Lower leg skin (tissue), 4 donors: ENCODE data around the gene PCDHGA9. TPM values are rescaled to one million over a fixed set of nuclear protein-coding genes. Genes with fewer than 3 reads are reported as not detected.

Experiments used
- DNase-seq, 2 donors: peaks; one replicate each; pipeline ENCODE4 v3.0.0-alpha.2; 2019; ENCODE audit warnings: low spot score in 2 of 2
- H3K4me3 ChIP-seq: fragments of 200-600 bp; sonication (generic); 2 replicates; pipeline ENCODE4 v1.5.1; 2017; ENCODE audit warnings: mild to moderate bottlenecking, low read depth; ENCODE audit not compliant: poor library complexity, severe bottlenecking
- POLR2A ChIP-seq, 2 donors: fragments of 450-650 bp; IDR thresholded peaks; one replicate each; pipeline ENCODE4 v1.6.1; 2016 to 2017; ENCODE audit warnings: antibody characterized with exemption in 2 of 2, mild to moderate bottlenecking in 1 of 2, moderate library complexity in 1 of 2
- WGBS, 2 donors: methylation state at CpG; one replicate each; pipeline ENCODE4 v1.1.5; 2018; 5-methylcytosine and 5-hydroxymethylcytosine counted together
- intact Hi-C: fragments of 100-400 bp; cut with DNase I; formaldehyde crosslinking; loops from one replicate; pipeline ENCODE4 v1.15.0; 2023; ENCODE audit warnings: low total_unique reads
- total RNA-seq, 4 donors: library from RNA; depleted of rRNA; stranded (reverse); fragments of >200 nt; gene quantifications; one replicate each; pipeline ENCODE4 v1.1.0, GENCODE V29; 2016
- TF ChIP-seq, protein P1 (sequence below), 3 donors: fragments of 450-650 bp; IDR thresholded peaks; one replicate each; pipeline ENCODE4 v1.5.1; 2016; ENCODE audit warnings: antibody characterized with exemption in 3 of 3, mild to moderate bottlenecking in 3 of 3, moderate library complexity in 2 of 3

PCDHGA9 gene
- total RNA-seq, 4 donors from 2014 or later, result 5.6 to 8.2 (median 6.3) TPM

DNA sequence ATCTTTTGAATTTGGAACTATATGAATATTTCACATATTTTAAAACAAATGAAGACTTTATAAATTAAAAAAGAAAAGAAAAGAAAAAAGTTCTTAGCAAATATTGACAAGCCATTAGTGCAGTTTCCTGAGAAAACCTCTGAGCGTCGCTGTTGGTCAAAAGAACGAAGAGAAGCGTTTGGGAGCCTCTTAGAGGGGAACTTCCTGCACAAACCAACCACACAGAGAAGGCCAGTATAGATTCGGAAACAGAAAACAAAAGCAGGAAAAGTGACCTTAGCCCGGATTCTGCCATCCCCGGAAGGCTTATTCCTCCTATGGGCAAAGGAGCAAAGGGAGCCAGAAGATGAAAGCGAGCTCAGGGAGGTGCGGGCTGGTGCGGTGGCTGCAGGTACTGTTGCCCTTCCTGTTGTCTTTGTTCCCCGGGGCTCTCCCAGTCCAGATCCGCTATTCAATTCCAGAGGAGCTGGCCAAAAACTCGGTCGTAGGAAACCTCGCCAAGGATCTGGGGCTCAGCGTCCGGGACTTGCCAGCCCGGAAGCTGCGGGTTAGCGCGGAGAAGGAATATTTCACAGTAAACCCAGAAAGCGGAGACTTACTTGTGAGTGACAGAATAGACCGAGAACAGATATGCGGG is 42.7 kb upstream of the PCDHGA9 start, which contains the start of gene PCDHGB2:
TSS of gene PCDHGB2 (plus strand) at position 205 of the 637 bp plus-strand sequence. CDS start at position 347, 142 bp downstream.
- 19 to 22% methylated on average over 24 of the region's 24 CpGs for WGBS, 2 donors
- DNase-seq, result no peak
- intact Hi-C loops, result no loop called here
- no peak for TF ChIP-seq POLR2A (IDR thresholded peaks at IDR 0.05)
- TF ChIP-seq, protein P1, sequence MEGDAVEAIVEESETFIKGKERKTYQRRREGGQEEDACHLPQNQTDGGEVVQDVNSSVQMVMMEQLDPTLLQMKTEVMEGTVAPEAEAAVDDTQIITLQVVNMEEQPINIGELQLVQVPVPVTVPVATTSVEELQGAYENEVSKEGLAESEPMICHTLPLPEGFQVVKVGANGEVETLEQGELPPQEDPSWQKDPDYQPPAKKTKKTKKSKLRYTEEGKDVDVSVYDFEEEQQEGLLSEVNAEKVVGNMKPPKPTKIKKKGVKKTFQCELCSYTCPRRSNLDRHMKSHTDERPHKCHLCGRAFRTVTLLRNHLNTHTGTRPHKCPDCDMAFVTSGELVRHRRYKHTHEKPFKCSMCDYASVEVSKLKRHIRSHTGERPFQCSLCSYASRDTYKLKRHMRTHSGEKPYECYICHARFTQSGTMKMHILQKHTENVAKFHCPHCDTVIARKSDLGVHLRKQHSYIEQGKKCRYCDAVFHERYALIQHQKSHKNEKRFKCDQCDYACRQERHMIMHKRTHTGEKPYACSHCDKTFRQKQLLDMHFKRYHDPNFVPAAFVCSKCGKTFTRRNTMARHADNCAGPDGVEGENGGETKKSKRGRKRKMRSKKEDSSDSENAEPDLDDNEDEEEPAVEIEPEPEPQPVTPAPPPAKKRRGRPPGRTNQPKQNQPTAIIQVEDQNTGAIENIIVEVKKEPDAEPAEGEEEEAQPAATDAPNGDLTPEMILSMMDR (IDR thresholded peaks at IDR 0.05), result no peak
- H3K4me3 ChIP-seq, result no peak within 1 kb of the TSS

- DNase-seq, result no peak
- intact Hi-C loops, result no loop called here
- no peak overlapping the region for H3K4me3 ChIP-seq
- 31 to 44% methylated on average over 15 of the region's 15 CpGs for WGBS, 2 donors
- TF ChIP-seq, protein P1 (IDR thresholded peaks at IDR 0.05), result no peak
- TF ChIP-seq POLR2A (IDR thresholded peaks at IDR 0.05), result no peak
Observed at GRCh38 chr5:141360685-141361084, 41.9 kb upstream of the PCDHGA9 start.

GRCh38 chr5:141362719-141363118 is 39.9 kb upstream of the PCDHGA9 start:
- no peak overlapping the region for H3K4me3 ChIP-seq
- DNase-seq, result no peak
- intact Hi-C loops, result no loop called here
- TF ChIP-seq, protein P1 (IDR thresholded peaks at IDR 0.05), result no peak
- no peak for TF ChIP-seq POLR2A (IDR thresholded peaks at IDR 0.05)

- intact Hi-C loops, result no loop called here
- TF ChIP-seq, protein P1 (IDR thresholded peaks at IDR 0.05), result no peak
- no peak for TF ChIP-seq POLR2A (IDR thresholded peaks at IDR 0.05)
- peak in 1 of 2 donors; percentile 74 for DNase-seq
- 14 to 17% methylated on average over 28 to 34 of the region's 34 CpGs for WGBS, 2 donors
- no peak within 1 kb of the TSS for H3K4me3 ChIP-seq
Observed at GRCh38 chr5:141363952-141364660, 38.5 kb upstream of the PCDHGA9 start, which contains the start of gene PCDHGA5. TSS of gene PCDHGA5 (plus strand) at chr5:141364162. CDS start at chr5:141364331, 169 bp downstream.

DNA sequence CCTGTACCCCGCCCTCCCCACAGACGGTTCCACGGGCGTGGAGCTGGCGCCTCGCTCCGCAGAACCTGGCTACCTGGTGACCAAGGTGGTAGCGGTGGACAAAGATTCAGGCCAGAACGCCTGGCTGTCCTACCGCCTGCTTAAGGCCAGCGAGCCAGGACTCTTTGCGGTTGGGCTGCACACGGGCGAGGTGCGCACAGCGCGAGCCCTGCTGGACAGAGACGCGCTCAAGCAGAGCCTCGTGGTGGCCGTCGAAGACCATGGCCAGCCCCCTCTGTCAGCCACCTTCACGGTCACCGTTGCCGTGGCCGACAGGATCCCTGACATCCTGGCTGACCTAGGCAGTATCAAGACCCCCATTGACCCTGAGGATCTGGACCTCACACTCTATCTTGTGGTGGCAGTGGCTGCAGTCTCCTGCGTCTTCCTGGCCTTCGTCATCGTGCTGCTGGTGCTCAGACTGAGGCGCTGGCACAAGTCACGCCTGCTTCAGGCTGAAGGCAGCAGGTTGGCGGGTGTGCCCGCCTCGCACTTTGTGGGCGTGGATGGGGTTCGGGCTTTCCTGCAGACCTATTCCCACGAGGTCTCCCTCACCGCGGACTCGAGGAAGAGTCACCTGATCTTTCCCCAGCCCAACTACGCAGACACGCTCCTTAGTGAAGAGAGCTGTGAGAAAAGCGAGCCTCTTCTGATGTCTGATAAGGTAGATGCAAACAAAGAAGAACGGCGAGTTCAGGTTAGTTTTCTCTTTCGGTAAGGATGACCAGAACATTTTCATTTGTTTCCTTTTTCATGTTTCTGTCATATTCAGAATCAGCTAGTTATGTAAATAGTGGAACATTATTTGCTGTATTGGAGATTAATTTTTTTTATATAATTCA is 36.3 kb upstream of the PCDHGA9 start:
- TF ChIP-seq, protein P1 (IDR thresholded peaks at IDR 0.05), result no peak
- TF ChIP-seq POLR2A (IDR thresholded peaks at IDR 0.05), result no peak
- intact Hi-C loops, result no loop called here
- no peak for DNase-seq
- no peak overlapping the region for H3K4me3 ChIP-seq
- 24 to 44% methylated on average over 31 to 44 of the region's 46 CpGs for WGBS, 2 donors
